GM21723 (cell line): ENCODE data around the gene CDK10.

Experiments used
- ATAC-seq: cut with Tn5 transposase; IDR thresholded peaks from one replicate; pipeline ENCODE4 v1.9.1; 2021; ENCODE audit warnings: mild to moderate bottlenecking, moderate library complexity; ENCODE audit not compliant: unreplicated experiment

CDK10 gene

DNA sequence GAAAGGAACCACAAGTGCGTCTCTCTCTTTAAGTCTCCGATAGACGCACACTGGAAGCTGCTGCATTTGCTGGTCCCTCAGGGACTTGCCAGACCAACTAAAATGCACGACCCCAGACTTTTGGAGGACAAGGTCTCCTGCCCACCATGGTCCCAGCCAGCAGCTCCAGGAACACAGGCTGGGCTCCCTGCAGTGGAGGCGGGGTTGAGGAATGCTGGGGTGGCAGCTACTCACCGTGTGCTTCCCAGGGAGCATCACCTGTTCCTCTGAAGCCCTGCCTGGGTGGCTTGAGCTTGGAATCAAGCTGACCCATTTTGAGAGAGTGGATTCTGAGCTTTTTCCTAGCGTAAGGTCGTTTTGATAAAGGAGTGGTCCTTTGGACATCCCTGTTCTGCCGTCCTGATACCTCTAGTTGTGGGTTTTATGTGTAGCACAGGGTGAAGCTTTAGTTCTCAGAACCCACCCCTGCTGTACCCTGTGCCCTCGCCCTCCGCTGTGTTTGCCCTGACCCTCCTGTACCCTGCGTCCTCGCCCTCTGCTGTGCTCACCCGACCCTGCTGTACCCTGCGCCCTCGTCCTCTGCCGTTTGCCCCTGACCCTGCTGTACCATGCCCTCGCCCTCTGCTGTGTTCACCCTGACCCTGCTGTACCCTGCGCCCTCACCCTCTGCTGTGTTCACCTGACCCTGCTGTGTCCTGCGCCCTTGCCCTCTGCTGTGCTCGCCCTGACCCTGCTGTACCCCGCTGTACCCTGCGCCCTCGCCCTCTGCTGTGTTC, 45.8 kb downstream of the CDK10 start:
- ATAC-seq, result no peak

DNA sequence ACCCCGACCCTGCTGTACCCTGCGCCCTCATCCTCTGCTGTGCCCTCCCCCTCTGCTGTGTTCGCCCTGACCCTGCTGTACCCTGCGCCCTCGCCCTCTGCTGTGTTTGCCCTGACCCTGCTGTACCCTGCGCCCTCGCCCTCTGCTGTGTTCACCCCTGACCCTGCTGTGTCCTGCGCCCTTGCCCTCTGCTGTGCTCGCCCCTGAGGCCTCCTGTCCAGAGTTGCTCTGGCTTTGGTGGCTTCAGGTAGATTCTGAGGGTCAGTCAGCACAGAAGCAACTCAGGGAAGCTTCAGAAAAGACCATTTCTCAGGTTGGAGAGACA, 46.4 kb downstream of the CDK10 start:
- no peak for ATAC-seq

DNA sequence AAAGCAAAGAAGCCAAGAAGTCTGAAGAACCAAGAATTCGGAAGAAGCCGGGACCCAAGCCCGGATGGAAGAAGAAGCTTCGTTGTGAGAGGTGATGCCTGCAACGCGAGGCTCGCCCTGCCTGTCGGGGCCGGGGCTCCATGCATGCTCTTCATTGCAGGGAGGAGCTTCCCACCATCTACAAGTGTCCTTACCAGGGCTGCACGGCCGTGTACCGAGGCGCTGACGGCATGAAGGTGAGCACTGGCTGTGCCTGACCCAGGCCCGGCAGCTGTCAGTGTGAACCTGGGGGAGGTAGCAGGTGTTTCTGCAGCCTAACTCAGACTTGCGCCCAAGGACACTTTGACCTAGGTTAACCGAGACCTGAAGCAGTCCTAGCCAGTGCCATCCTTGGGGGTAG, 46.8 kb downstream of the CDK10 start:
- no peak for ATAC-seq

GRCh38 chr16:89733792-89734191, 47.3 kb downstream of the CDK10 start:
- ATAC-seq, result no peak

DNA sequence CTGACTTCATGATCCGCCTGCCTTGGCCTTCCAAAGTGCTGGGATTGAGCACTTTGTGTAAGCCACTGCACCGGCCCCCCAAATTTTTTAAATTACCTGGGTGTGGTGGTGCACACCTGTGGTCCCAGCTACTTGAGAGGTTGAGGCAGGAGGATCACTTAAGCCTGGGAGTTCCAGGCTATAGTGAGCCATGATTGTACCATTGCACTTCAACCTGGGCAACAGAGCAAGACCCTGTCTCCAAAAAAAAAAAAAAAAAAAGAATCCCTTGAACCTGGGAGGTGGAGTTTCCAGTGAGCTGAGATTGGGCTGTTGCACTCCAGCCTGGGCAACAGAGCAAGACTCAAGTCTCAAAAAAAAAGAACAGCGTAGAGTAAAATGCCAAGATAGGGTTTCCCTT, 50.1 kb downstream of the CDK10 start:
- ATAC-seq, result no peak

DNA sequence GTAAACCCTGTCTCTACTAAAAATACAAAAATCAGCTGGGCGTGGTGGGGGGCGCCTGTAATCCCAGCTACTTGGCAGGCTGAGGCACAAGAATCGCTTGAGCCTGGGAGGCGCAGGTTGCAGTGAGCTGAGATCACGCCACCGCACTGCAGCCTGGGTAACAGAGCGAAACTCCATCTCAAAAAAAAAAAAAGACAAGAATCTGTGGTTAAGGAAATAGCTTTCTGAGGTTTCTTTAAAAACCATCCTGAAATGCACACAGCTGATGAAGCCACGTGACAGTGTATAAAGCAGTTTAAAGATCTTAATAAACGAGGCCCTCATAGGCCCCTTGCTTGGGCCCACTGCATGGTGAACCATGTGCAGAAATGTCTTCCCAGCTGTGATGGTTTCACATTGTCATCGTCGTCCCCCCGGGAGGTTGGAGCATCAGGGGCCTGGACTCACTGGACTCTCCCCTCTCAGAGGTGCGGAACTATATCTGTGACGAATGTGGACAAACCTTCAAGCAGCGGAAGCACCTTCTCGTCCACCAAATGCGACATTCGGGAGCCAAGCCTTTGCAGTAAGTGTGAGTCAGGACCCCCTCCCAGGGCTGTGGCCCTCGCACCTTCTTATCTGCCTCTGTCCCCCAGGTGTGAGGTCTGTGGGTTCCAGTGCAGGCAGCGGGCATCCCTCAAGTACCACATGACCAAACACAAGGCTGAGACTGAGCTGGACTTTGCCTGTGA, 51.0 kb downstream of the CDK10 start:
- no peak for ATAC-seq

GRCh38 chr16:89738072-89738377, 51.5 kb downstream of the CDK10 start:
- no peak for ATAC-seq

DNA sequence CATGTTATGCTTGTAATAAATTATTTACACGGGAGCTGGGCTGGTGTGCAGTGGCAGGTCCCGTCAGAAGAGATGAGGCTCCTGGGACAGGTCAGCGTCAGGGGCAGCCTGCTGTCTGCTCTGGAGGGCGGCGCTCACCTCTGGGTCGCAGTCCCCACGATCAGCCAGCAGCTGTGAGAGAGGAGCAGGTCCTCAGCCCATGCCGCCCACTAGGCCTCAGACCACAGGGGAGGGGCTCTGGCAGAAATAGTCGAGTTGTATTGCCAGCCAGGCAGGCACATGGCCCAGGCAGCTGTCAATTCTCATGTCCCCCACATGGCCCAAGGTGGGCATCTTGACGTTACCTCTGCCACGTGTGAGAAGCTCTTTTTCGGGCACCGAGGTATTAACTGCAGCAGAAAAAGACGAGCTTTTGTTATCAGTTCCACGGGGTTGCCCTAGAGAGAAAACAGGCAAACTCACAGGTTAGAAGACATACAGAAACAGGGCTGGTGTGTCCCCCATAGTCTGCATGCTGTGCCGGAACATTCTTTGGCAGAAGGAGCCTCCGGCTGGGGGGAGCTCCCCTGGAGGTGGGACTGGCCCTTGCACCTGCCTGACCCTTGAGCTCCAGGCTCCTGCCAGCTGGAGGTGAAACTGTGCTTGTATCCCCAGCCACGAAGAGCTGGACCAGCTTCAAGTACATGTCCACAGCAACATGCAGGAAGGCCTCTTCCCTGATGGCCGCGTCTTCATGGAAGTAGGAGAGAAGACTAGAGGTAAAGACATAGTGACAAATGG, 52.2 kb downstream of the CDK10 start:
- no peak for ATAC-seq

DNA sequence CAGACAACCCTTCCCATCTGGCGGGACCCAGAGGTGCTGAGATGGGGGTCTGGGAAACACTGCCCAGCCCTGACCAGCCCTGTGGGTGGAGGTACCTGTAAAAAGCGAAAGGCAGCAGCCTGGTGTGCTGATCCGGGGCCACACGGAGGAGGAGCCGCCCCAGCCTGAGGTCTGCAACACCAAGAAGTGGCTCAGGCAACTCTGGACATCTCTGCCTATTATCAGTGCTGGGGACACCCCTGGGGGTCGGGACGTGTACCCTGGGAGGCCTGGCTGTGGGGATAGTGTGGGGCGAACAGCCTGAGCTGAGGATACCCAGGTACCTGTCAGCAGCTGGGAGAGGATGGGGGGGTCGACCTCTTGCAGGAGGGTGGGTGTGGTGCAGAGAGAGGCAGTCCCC, 52.9 kb downstream of the CDK10 start:
- ATAC-seq, result no peak

DNA sequence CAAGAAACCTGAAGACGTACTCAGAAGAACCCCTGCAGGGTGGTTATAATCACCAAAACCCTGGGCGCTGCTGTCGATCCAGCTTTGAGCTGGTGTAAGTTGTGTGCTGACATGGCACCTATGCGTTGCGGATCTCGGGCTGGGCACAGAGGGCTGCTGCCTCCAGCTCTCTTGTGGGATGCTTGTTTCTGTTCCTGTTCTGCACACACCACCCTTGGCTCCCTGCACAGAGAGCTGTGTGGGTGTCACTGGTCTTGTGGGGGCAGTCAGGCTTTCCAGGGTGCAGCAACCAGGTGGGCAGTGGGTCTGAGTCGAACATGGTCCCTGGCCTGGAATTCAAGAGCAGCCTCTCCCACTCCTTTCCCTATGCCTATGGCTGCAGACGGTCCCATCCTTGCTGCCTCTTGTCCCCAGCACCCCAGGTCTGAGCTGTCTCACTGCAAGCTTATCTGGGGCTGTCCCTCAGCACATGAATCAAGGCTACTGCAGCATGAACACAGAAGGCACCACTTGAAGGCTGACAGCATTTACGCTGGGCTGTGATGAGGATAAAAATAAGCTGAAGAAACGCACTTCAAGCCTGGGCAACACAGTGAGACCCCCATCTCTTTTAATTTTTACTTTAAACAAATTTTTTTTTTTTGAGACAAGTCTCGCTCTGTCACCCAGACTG, 55.0 kb downstream of the CDK10 start:
- ATAC-seq, result no peak

DNA sequence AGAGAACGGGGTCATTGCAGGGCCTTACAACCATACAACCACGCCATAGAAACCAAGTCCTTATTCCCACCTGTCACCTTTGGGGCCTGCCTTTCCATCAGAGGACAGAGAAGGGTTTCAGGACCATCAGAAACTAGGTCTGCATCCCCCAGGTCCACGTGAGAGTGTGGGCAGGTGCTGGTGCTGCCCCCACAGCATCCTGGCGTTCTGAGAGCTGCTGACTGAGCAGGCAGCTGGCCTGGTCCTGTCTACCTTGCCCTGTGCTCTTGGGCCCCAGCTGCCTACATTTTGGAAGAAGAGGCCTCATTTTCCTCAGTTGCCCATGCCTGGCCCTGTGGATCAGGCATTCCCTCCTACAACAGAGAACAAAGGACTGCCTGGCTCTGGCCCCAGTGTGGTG, 56.5 kb downstream of the CDK10 start:
- no peak for ATAC-seq

DNA sequence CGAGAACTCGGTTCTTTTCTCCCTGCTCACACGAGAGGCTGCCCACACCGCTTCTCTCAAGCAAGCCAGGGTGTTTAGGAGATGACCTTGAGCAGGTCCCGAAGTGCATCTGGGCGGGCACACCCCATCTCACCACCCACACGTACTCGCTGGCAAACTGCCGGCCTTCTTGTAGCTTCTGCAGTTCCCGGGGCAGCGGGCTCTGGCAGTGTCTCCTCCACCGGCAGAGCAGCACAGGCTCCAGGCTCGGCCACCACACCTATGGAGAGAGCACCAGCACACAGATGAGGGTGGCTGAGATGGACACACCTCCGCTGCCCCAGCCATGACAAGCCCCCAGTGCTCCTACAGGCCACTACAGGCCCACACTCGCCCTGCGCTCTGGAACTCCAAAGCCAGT, 58.3 kb downstream of the CDK10 start:
- no peak for ATAC-seq
